ENCODE data around the gene C1orf146. TPM values are rescaled to one million over a fixed set of nuclear protein-coding genes. Genes with fewer than 3 reads are reported as not detected.
"Not testable (repeated sequence)": the region's sequence is repeated elsewhere in the genome, so short reads cannot be mapped to it uniquely, and the experiment has no call there.

Gene C1orf146
- total RNA-seq, 2 donors from 2014 or later = not detected

GRCh38 chr1:92218559-92218958 lies 844 bp downstream of the C1orf146 start:
- Mint-ChIP-seq H3K27ac (no peak overlapping the region), H3K36me3 (ENCODE audit: insufficient read depth in 2 of 2) (no peaks in the 10 kb centered on the region), H3K9me3 (no peaks in the 10 kb centered on the region), H3K4me1 (ENCODE audit: low read depth) (no peaks in the 10 kb centered on the region), H3K4me3 (no peak overlapping the region), H3K27me3 (ENCODE audit: low read depth) (no peaks in the 10 kb centered on the region)
- no peak for ATAC-seq (replicated peaks in 1 of 2)
- DNase-seq = no peak

GRCh38 chr1:92219028-92219427 lies 1.3 kb downstream of the C1orf146 start:
- H3K9me3 Mint-ChIP-seq = no peaks in the 10 kb centered on the region
- H3K27ac Mint-ChIP-seq = no peak overlapping the region
- H3K36me3 Mint-ChIP-seq (ENCODE audit: insufficient read depth in 2 of 2) = no peaks in the 10 kb centered on the region
- no peaks in the 10 kb centered on the region for H3K4me1 Mint-ChIP-seq (ENCODE audit: low read depth)
- no peak for ATAC-seq (replicated peaks in 1 of 2)
- H3K4me3 Mint-ChIP-seq = no peak overlapping the region
- no peak for DNase-seq
- no peaks in the 10 kb centered on the region for H3K27me3 Mint-ChIP-seq (ENCODE audit: low read depth)

- Mint-ChIP-seq H3K4me3 (no peak overlapping the region), H3K9me3 (no peaks in the 10 kb centered on the region), H3K36me3 (ENCODE audit: insufficient read depth in 2 of 2) (no peaks in the 10 kb centered on the region), H3K27ac (no peak overlapping the region), H3K4me1 (ENCODE audit: low read depth) (no peaks in the 10 kb centered on the region), H3K27me3 (ENCODE audit: low read depth) (no peaks in the 10 kb centered on the region)
- ATAC-seq (replicated peaks in 1 of 2) (no peak), DNase-seq (no peak)
Observed at GRCh38 chr1:92228401-92228800, 10.7 kb downstream of the C1orf146 start.

- Mint-ChIP-seq H3K9me3 (no peaks in the 10 kb centered on the region), H3K27me3 (ENCODE audit: low read depth) (no peaks in the 10 kb centered on the region), H3K36me3 (ENCODE audit: insufficient read depth in 2 of 2) (peaks cover 0 to 2% of the 10 kb centered on the region in 2 donors), H3K4me3 (no peak overlapping the region), H3K4me1 (ENCODE audit: low read depth) (no peaks in the 10 kb centered on the region), H3K27ac (no peak overlapping the region)
- DNase-seq = no peak
- ATAC-seq (replicated peaks in 1 of 2) = no peak
Observed at GRCh38 chr1:92230736-92231135, 13.0 kb downstream of the C1orf146 start.

GRCh38 chr1:92240034-92240433 lies 22.3 kb downstream of the C1orf146 start:
- DNase-seq = no peak
- Mint-ChIP-seq H3K4me3 (no peak overlapping the region), H3K27me3 (ENCODE audit: low read depth) (peaks cover 6% of the 10 kb centered on the region), H3K4me1 (ENCODE audit: low read depth) (no peaks in the 10 kb centered on the region), H3K9me3 (no peaks in the 10 kb centered on the region), H3K27ac (no peak overlapping the region), H3K36me3 (ENCODE audit: insufficient read depth in 2 of 2) (no peaks in the 10 kb centered on the region)
- ATAC-seq (replicated peaks in 1 of 2) = no peak

- DNase-seq (no peak), ATAC-seq (replicated peaks in 1 of 2) (no peak)
- Mint-ChIP-seq H3K36me3 (ENCODE audit: insufficient read depth in 2 of 2) (peaks cover 0 to 4% of the 10 kb centered on the region in 2 donors), H3K4me3 (no peak overlapping the region), H3K4me1 (ENCODE audit: low read depth) (no peaks in the 10 kb centered on the region), H3K27me3 (ENCODE audit: low read depth) (no peaks in the 10 kb centered on the region), H3K9me3 (no peaks in the 10 kb centered on the region), H3K27ac (no peak overlapping the region)
Observed at GRCh38 chr1:92244376-92244775, 26.7 kb downstream of the C1orf146 start.

- not testable (repeated sequence) for H3K27ac Mint-ChIP-seq; H3K4me3 Mint-ChIP-seq; H3K4me1 Mint-ChIP-seq (ENCODE audit: low read depth); H3K27me3 Mint-ChIP-seq (ENCODE audit: low read depth); DNase-seq; ATAC-seq (replicated peaks in 1 of 2)
- Mint-ChIP-seq H3K9me3 (peaks cover 8 to 11% of the 10 kb centered on the region in 2 donors), H3K36me3 (ENCODE audit: insufficient read depth in 2 of 2) (peaks cover 28 to 47% of the 10 kb centered on the region in 2 donors)
Observed at GRCh38 chr1:92254714-92255113, 37.0 kb downstream of the C1orf146 start.

- DNase-seq = no peak
- no peak overlapping the region for H3K4me3 Mint-ChIP-seq
- peaks cover 21 to 58% of the 10 kb centered on the region in 2 donors for H3K36me3 Mint-ChIP-seq (ENCODE audit: insufficient read depth in 2 of 2)
Observed at GRCh38 chr1:92259350-92259749, 41.6 kb downstream of the C1orf146 start.

GRCh38 chr1:92262516-92262915 lies 44.8 kb downstream of the C1orf146 start:
- Mint-ChIP-seq H3K27me3 (ENCODE audit: low read depth) (no peaks in the 10 kb centered on the region), H3K4me1 (ENCODE audit: low read depth) (no peaks in the 10 kb centered on the region), H3K36me3 (ENCODE audit: insufficient read depth in 2 of 2) (peaks cover 6 to 28% of the 10 kb centered on the region in 2 donors), H3K9me3 (no peaks in the 10 kb centered on the region), H3K4me3 (no peak overlapping the region), H3K27ac (no peak overlapping the region)
- no peak for DNase-seq
- no peak for ATAC-seq (replicated peaks in 1 of 2)

More at GRCh38 chr1:92259350-92259749, 41.6 kb downstream of the C1orf146 start:
- Mint-ChIP-seq H3K27me3 (ENCODE audit: low read depth) (no peaks in the 10 kb centered on the region), H3K27ac (no peak overlapping the region), H3K4me1 (ENCODE audit: low read depth) (no peaks in the 10 kb centered on the region), H3K9me3 (peaks cover 6 to 8% of the 10 kb centered on the region in 2 donors)
- ATAC-seq (replicated peaks in 1 of 2) = no peak

- H3K9me3 Mint-ChIP-seq = no peaks in the 10 kb centered on the region
- no peak for ATAC-seq (replicated peaks in 1 of 2)
- no peak overlapping the region for H3K4me3 Mint-ChIP-seq
- no peaks in the 10 kb centered on the region for H3K27me3 Mint-ChIP-seq (ENCODE audit: low read depth)
- no peak overlapping the region for H3K27ac Mint-ChIP-seq
- H3K4me1 Mint-ChIP-seq (ENCODE audit: low read depth) = no peaks in the 10 kb centered on the region
- DNase-seq = no peak
- H3K36me3 Mint-ChIP-seq (ENCODE audit: insufficient read depth in 2 of 2) = peaks cover 4 to 25% of the 10 kb centered on the region in 2 donors
Observed at GRCh38 chr1:92273039-92273438, 55.3 kb downstream of the C1orf146 start.

GRCh38 chr1:92274939-92275338 lies 57.2 kb downstream of the C1orf146 start:
- no peak for DNase-seq
- Mint-ChIP-seq H3K9me3 (no peaks in the 10 kb centered on the region), H3K27ac (no peak overlapping the region), H3K4me1 (ENCODE audit: low read depth) (no peaks in the 10 kb centered on the region), H3K27me3 (ENCODE audit: low read depth) (no peaks in the 10 kb centered on the region), H3K36me3 (ENCODE audit: insufficient read depth in 2 of 2) (peaks cover 9 to 31% of the 10 kb centered on the region in 2 donors), H3K4me3 (no peak overlapping the region)
- ATAC-seq (replicated peaks in 1 of 2) = no peak

- H3K36me3 Mint-ChIP-seq (ENCODE audit: insufficient read depth in 2 of 2) = peaks cover 14 to 38% of the 10 kb centered on the region in 2 donors
- no peak overlapping the region for H3K27ac Mint-ChIP-seq
- H3K4me3 Mint-ChIP-seq = no peak overlapping the region
- ATAC-seq (replicated peaks in 1 of 2) (no peak), DNase-seq (no peak)
- H3K4me1 Mint-ChIP-seq (ENCODE audit: low read depth) = no peaks in the 10 kb centered on the region
- H3K9me3 Mint-ChIP-seq = no peaks in the 10 kb centered on the region
- no peaks in the 10 kb centered on the region for H3K27me3 Mint-ChIP-seq (ENCODE audit: low read depth)
Observed at GRCh38 chr1:92276082-92276481, 58.4 kb downstream of the C1orf146 start.

- no peak overlapping the region for H3K4me3 Mint-ChIP-seq
- no peaks in the 10 kb centered on the region for H3K27me3 Mint-ChIP-seq (ENCODE audit: low read depth)
- H3K27ac Mint-ChIP-seq = no peak overlapping the region
- no peaks in the 10 kb centered on the region for H3K4me1 Mint-ChIP-seq (ENCODE audit: low read depth)
- H3K9me3 Mint-ChIP-seq = no peaks in the 10 kb centered on the region
- peaks cover 22 to 47% of the 10 kb centered on the region in 2 donors for H3K36me3 Mint-ChIP-seq (ENCODE audit: insufficient read depth in 2 of 2)
- no peak for DNase-seq
- ATAC-seq (replicated peaks in 1 of 2) = no peak
Observed at GRCh38 chr1:92277105-92277723, 59.5 kb downstream of the C1orf146 start.

GRCh38 chr1:92279781-92280180 lies 62.1 kb downstream of the C1orf146 start:
- not testable (repeated sequence) for H3K4me1 Mint-ChIP-seq (ENCODE audit: low read depth); H3K9me3 Mint-ChIP-seq; ATAC-seq (replicated peaks in 1 of 2); H3K27me3 Mint-ChIP-seq (ENCODE audit: low read depth); DNase-seq; H3K27ac Mint-ChIP-seq; H3K4me3 Mint-ChIP-seq
- H3K36me3 Mint-ChIP-seq (ENCODE audit: insufficient read depth in 2 of 2) = peaks cover 26 to 62% of the 10 kb centered on the region in 2 donors
